ENCODE results near the gene ZFYVE28. TPM values are rescaled to one million over a fixed set of nuclear protein-coding genes. Genes with fewer than 3 reads are reported as not detected.

ZFYVE28 gene
- total RNA-seq, 1 donor from 2014 or later, result 5.9 TPM

- Mint-ChIP-seq H3K9me3 (no peaks in the 10 kb centered on the region), H3K27me3 (no peaks in the 10 kb centered on the region), H3K4me3 (no peak overlapping the region), H3K36me3 (ENCODE audit: low read depth) (no peaks in the 10 kb centered on the region), H3K4me1 (peaks cover 8% of the 10 kb centered on the region), H3K27ac (no peak overlapping the region)
- intact Hi-C loops (cut with micrococcal nuclease), result no loop called here
- ChIA-PET CTCF (no interaction called here), POLR2A (interaction anchor here (1.2 kb wide), 1 partner anchor 16 kb away, joined by 3 read pairs; no protein-coding TSS in a partner anchor)
- no peak for DNase-seq
- TF ChIP-seq CTCF (IDR thresholded peaks at IDR 0.05), result no peak
- no peak for ATAC-seq (ENCODE audit: low read depth)
These were observed 153.0 kb downstream of the ZFYVE28 start for GRCh38 chr4:2265113-2266110.

- ATAC-seq (ENCODE audit: low read depth) (no peak), DNase-seq (no peak)
- POLR2A ChIA-PET, result interaction anchor here (1.2 kb wide), 1 partner anchor 17 kb away, joined by 3 read pairs; no protein-coding TSS in a partner anchor
- intact Hi-C loops (cut with micrococcal nuclease), result loop anchor here (5.0 kb wide), 3 partner anchors 33 to 257 kb away; partner anchors contain the start of gene NELFA
- TF ChIP-seq CTCF (IDR thresholded peaks at IDR 0.05), result no peak
- Mint-ChIP-seq H3K4me3 (no peak overlapping the region), H3K27me3 (no peaks in the 10 kb centered on the region), H3K27ac (no peak overlapping the region), H3K9me3 (no peaks in the 10 kb centered on the region), H3K36me3 (ENCODE audit: low read depth) (no peaks in the 10 kb centered on the region), H3K4me1 (peaks cover 15% of the 10 kb centered on the region)
- CTCF ChIA-PET, result no interaction called here
These were observed 153.9 kb downstream of the ZFYVE28 start for GRCh38 chr4:2264481-2265041.

- ChIA-PET CTCF (no interaction called here), POLR2A (interaction anchor here (2.4 to 2.7 kb wide), 2 partner anchors 18 to 22 kb away, joined by 21 to 36 read pairs; partner anchors contain the start of genes HAUS3 and POLN)
- DNase-seq, result no peak
- intact Hi-C loops (cut with micrococcal nuclease), result loop anchor here (5.0 kb wide), 3 partner anchors 33 to 257 kb away; partner anchors contain the start of gene NELFA
- peaks cover 16% of the 10 kb centered on the region for H3K4me1 Mint-ChIP-seq
- no peak for TF ChIP-seq CTCF (IDR thresholded peaks at IDR 0.05)
- H3K27ac Mint-ChIP-seq, result no peak overlapping the region
- no peaks in the 10 kb centered on the region for H3K36me3 Mint-ChIP-seq (ENCODE audit: low read depth)
- no peak for ATAC-seq (ENCODE audit: low read depth)
- H3K9me3 Mint-ChIP-seq, result no peaks in the 10 kb centered on the region
- H3K4me3 Mint-ChIP-seq, result peak overlapping the region; percentile 44
- H3K27me3 Mint-ChIP-seq, result no peaks in the 10 kb centered on the region
These were observed 154.5 kb downstream of the ZFYVE28 start for GRCh38 chr4:2263926-2264321.

GRCh38 chr4:2262944-2263250 is 155.5 kb downstream of the ZFYVE28 start:
- TF ChIP-seq CTCF (IDR thresholded peaks at IDR 0.05), result no peak
- DNase-seq (no peak), ATAC-seq (ENCODE audit: low read depth) (no peak)
- no peaks in the 10 kb centered on the region for H3K27me3 Mint-ChIP-seq
- no peaks in the 10 kb centered on the region for H3K9me3 Mint-ChIP-seq
- CTCF ChIA-PET, result no interaction called here
- peak overlapping the region; percentile 85 for H3K27ac Mint-ChIP-seq
- H3K36me3 Mint-ChIP-seq (ENCODE audit: low read depth), result peaks cover 2% of the 10 kb centered on the region
- POLR2A ChIA-PET, result interaction anchor here (0.7 to 2.7 kb wide), 10 partner anchors 19 to 235 kb away, joined by 4 to 36 read pairs (median 11); partner anchors contain the start of genes HAUS3 and POLN
- intact Hi-C loops (cut with micrococcal nuclease), result loop anchor here (1.0 to 5.0 kb wide), 11 partner anchors 19 to 811 kb away; partner anchors contain the start of genes FAM193A, GRK4, HAUS3 and HTT
- peaks cover 16% of the 10 kb centered on the region for H3K4me1 Mint-ChIP-seq
- H3K4me3 Mint-ChIP-seq, result peak overlapping the region; percentile 78

Measured in activated B cell treated with CpG ODN at 0.5 μM for 24 hours (primary cell).